Smooth muscle cell (in vitro differentiated cells): ENCODE measurements around the gene ATF4. TPM values are rescaled to one million over a fixed set of nuclear protein-coding genes. Genes with fewer than 3 reads are reported as not detected.
"Not testable (repeated sequence)": the region's sequence is repeated elsewhere in the genome, so short reads cannot be mapped to it uniquely, and the experiment has no call there.

Experiments used
- DNase-seq: peaks from one replicate; lab custom pipeline; 2025; ENCODE audit not compliant: unreplicated experiment; lab: John Stamatoyannopoulos, UW
- H2AFZ ChIP-seq: fragments of 200-600 bp; sonication (generic); 2 replicates; pipeline ENCODE4 v1.6.0; 2016; ENCODE audit warnings: antibody characterized with exemption, low read depth, mild to moderate bottlenecking
- H3F3A ChIP-seq: fragments of 200-600 bp; sonication (generic); 2 replicates; pipeline ENCODE4 v1.6.0; 2017; ENCODE audit warnings: antibody characterized with exemption, low read depth
- H3K27ac ChIP-seq: fragments of 200-600 bp; sonication (generic); 2 replicates; pipeline ENCODE4 v1.5.1; 2016; ENCODE audit warnings: low read depth, mild to moderate bottlenecking
- H3K27me3 ChIP-seq: fragments of 200-600 bp; sonication (generic); 2 replicates; pipeline ENCODE4 v1.6.1; 2016; ENCODE audit warnings: low read depth, mild to moderate bottlenecking
- H3K36me3 ChIP-seq: fragments of 200-600 bp; sonication (generic); 2 replicates; pipeline ENCODE4 v1.5.1; 2016; ENCODE audit warnings: low read depth
- H3K4me1 ChIP-seq: fragments of 200-600 bp; sonication (generic); 2 replicates; pipeline ENCODE4 v1.5.1; 2016; ENCODE audit warnings: low read depth
- H3K4me2 ChIP-seq: fragments of 200-600 bp; sonication (generic); 2 replicates; pipeline ENCODE4 v1.6.0; 2016; ENCODE audit warnings: mild to moderate bottlenecking
- H3K4me3 ChIP-seq: fragments of 200-600 bp; sonication (generic); 2 replicates; pipeline ENCODE4 v1.5.1; 2016; ENCODE audit warnings: mild to moderate bottlenecking
- H3K79me2 ChIP-seq: fragments of 200-600 bp; sonication (generic); 2 replicates; pipeline ENCODE4 v1.6.0; 2016; ENCODE audit warnings: low read depth, mild to moderate bottlenecking
- H3K9ac ChIP-seq: fragments of 200-600 bp; sonication (generic); 2 replicates; pipeline ENCODE4 v1.6.0; 2016; ENCODE audit warnings: low read depth
- H3K9me3 ChIP-seq: fragments of 200-600 bp; sonication (generic); replicated peaks from 2 replicates; pipeline ENCODE4 v1.5.1; 2016; ENCODE audit warnings: low read depth
- H4K20me1 ChIP-seq: fragments of 200-600 bp; sonication (generic); 2 replicates; pipeline ENCODE4 v1.6.0; 2016; ENCODE audit warnings: low read depth
- WGBS: methylation state at CpG from one replicate; pipeline ENCODE4 v1.1.7; 2016; ENCODE audit warnings: low lambda C conversion rate; 5-methylcytosine and 5-hydroxymethylcytosine counted together
- polyA plus RNA-seq: library from polyadenylated mRNA; unstranded; fragments of >200 nt; fragmentation: Nextera tagmentation; extraction: Ambion mirVana; gene quantifications from 2 replicates; pipeline ENCODE4 v1.2.1, GENCODE V29; 2016
- total RNA-seq: library from RNA; depleted of rRNA; stranded (reverse); fragments of >200 nt; gene quantifications from 2 replicates; pipeline ENCODE4 v1.2.3, GENCODE V29; 2014
- TF ChIP-seq, protein P1 (sequence below): fragments of 200-600 bp; sonication (generic); IDR thresholded peaks from 2 replicates; pipeline ENCODE4 v1.5.1; 2017; ENCODE audit warnings: borderline replicate concordance, mild to moderate bottlenecking, antibody characterized with exemption; ENCODE audit not compliant: insufficient read depth, poor library complexity, severe bottlenecking

ATF4 gene
- total and polyA plus RNA-seq, 2 experiments from 2014 or later = 288 to 421 TPM

DNA sequence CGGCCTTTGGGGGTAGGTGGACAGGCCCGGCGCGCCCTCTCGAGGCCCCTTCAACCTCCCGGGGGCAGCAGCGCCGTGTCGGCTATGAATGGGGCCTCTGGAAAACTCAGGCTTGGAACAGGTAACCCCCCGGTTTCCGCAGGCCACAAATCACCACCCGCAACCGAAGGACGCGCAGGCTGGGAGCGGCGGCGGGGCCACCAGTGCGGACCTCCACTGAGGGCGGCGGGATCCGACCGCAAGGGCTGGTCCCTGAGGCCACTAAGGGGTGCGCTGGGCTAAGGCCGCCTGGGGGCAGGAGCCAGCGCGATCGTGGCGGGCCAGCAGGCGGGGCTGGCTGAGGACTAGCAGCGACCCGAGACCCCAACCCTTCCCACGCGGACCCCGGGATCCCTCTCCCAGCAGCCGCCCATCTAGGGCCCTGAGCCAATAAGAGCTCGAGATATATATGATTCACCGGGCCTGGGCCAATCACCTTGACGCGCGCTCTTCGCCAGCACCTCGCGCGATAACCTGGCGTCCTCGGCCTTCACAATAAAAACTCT is 609 bp upstream of the ATF4 start:
- H3K9ac ChIP-seq = peak overlapping the region; percentile 99
- peak overlapping the region; percentile 60 for H2AFZ ChIP-seq
- WGBS = 2% methylated on average over 31 of the region's 47 CpGs
- peak overlapping the region; percentile 99 for H3K27ac ChIP-seq
- H3K4me1 ChIP-seq = peaks cover 22% of the 10 kb centered on the region
- H3K36me3 ChIP-seq = no peaks in the 10 kb centered on the region
- TF ChIP-seq, protein P1, sequence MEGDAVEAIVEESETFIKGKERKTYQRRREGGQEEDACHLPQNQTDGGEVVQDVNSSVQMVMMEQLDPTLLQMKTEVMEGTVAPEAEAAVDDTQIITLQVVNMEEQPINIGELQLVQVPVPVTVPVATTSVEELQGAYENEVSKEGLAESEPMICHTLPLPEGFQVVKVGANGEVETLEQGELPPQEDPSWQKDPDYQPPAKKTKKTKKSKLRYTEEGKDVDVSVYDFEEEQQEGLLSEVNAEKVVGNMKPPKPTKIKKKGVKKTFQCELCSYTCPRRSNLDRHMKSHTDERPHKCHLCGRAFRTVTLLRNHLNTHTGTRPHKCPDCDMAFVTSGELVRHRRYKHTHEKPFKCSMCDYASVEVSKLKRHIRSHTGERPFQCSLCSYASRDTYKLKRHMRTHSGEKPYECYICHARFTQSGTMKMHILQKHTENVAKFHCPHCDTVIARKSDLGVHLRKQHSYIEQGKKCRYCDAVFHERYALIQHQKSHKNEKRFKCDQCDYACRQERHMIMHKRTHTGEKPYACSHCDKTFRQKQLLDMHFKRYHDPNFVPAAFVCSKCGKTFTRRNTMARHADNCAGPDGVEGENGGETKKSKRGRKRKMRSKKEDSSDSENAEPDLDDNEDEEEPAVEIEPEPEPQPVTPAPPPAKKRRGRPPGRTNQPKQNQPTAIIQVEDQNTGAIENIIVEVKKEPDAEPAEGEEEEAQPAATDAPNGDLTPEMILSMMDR = peak; percentile 21
- H3K79me2 ChIP-seq = peaks cover 37% of the 10 kb centered on the region
- peak overlapping the region; percentile 87 for H3K4me2 ChIP-seq
- H3K9me3 ChIP-seq = no peaks in the 10 kb centered on the region
- H3K27me3 ChIP-seq = no peaks in the 10 kb centered on the region
- peaks cover 34% of the 10 kb centered on the region for H3F3A ChIP-seq
- peak; percentile 88 for DNase-seq
- peak overlapping the region; percentile 95 for H3K4me3 ChIP-seq
- peaks cover 50% of the 10 kb centered on the region for H4K20me1 ChIP-seq

- Histone ChIP-seq H3K9ac (peak overlapping the region; percentile 99), H3K4me2 (peak overlapping the region; percentile 98), H4K20me1 (peaks cover 59% of the 10 kb centered on the region), H3K27ac (peak overlapping the region; percentile 99), H3K4me3 (peak overlapping the region; percentile 95), H3K4me1 (peaks cover 22% of the 10 kb centered on the region), H3F3A (peaks cover 34% of the 10 kb centered on the region), H3K79me2 (peaks cover 34% of the 10 kb centered on the region)
- 5% methylated on average over 26 of the region's 28 CpGs for WGBS
- DNase-seq, H3K27me3 ChIP-seq, H3K9me3 ChIP-seq, H2AFZ ChIP-seq, H3K36me3 ChIP-seq: not testable (repeated sequence)
These were observed 934 bp downstream of the ATF4 start for GRCh38 chr22:39521106-39521885.

GRCh38 chr22:39522091-39522490 is 1.7 kb downstream of the ATF4 start:
- DNase-seq, H3K9me3 ChIP-seq, H3K36me3 ChIP-seq, H2AFZ ChIP-seq, H3K27me3 ChIP-seq: not testable (repeated sequence)
- Histone ChIP-seq H3K9ac (peak overlapping the region; percentile 99), H3K4me3 (peak overlapping the region; percentile 95), H3K4me2 (peak overlapping the region; percentile 98), H3K4me1 (peaks cover 22% of the 10 kb centered on the region), H4K20me1 (peaks cover 66% of the 10 kb centered on the region), H3K27ac (peak overlapping the region; percentile 99), H3F3A (peaks cover 32% of the 10 kb centered on the region), H3K79me2 (peaks cover 29% of the 10 kb centered on the region)
- 45% methylated on average over 5 of the region's 5 CpGs for WGBS

GRCh38 chr22:39522567-39523300 is 2.4 kb downstream of the ATF4 start:
- H2AFZ ChIP-seq = no peak overlapping the region
- TF ChIP-seq, protein P1 = no peak
- H3K79me2 ChIP-seq = peaks cover 29% of the 10 kb centered on the region

More at GRCh38 chr22:39522567-39523300, 2.4 kb downstream of the ATF4 start:
- H3K27ac ChIP-seq = peak overlapping the region; percentile 99
- H3K36me3 ChIP-seq = no peaks in the 10 kb centered on the region
- H3F3A ChIP-seq = peaks cover 32% of the 10 kb centered on the region
- H3K9me3 ChIP-seq = no peaks in the 10 kb centered on the region
- no peak for DNase-seq
- peak overlapping the region; percentile 99 for H3K9ac ChIP-seq
- peak overlapping the region; percentile 95 for H3K4me3 ChIP-seq
- H3K27me3 ChIP-seq = no peaks in the 10 kb centered on the region
- H3K4me2 ChIP-seq = peak overlapping the region; percentile 98
- H3K4me1 ChIP-seq = peaks cover 22% of the 10 kb centered on the region
- WGBS = 41% methylated on average over 14 of the region's 14 CpGs
- peaks cover 72% of the 10 kb centered on the region for H4K20me1 ChIP-seq
